ENCODE data around the gene ALPP.

DNA sequence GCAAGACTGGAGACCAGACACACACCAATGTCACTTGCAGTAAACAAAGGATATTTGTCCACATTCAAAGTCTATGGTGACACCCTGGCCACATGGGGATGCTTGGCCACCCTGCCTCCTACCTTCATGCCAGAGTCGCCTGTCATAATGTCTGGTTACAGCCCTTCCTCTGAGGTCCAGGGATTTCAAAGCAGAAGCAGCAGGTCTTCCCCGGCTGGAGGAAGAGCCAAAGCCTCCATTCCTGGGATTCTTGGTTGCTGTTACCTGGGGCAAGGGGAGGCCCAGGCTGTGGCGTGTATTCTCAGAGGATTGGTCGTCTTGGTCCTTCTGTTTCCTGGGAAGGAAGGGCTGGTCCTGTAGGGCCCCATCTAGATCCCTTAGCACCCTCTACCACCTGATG lies 2.3 kb upstream of the ALPP start:
- TF ChIP-seq, protein P1, sequence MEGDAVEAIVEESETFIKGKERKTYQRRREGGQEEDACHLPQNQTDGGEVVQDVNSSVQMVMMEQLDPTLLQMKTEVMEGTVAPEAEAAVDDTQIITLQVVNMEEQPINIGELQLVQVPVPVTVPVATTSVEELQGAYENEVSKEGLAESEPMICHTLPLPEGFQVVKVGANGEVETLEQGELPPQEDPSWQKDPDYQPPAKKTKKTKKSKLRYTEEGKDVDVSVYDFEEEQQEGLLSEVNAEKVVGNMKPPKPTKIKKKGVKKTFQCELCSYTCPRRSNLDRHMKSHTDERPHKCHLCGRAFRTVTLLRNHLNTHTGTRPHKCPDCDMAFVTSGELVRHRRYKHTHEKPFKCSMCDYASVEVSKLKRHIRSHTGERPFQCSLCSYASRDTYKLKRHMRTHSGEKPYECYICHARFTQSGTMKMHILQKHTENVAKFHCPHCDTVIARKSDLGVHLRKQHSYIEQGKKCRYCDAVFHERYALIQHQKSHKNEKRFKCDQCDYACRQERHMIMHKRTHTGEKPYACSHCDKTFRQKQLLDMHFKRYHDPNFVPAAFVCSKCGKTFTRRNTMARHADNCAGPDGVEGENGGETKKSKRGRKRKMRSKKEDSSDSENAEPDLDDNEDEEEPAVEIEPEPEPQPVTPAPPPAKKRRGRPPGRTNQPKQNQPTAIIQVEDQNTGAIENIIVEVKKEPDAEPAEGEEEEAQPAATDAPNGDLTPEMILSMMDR (IDR thresholded peaks at IDR 0.05; ENCODE audit: low read depth, low read length, poor library complexity, severe bottlenecking): no peak
- TF ChIP-seq EZH2phosphoT487 (IDR thresholded peaks at IDR 0.05; ENCODE audit: borderline replicate concordance, low read length): no peak

All from DOHH2 (cell line).